SU-DHL-6 (cell line): Measurements from ENCODE around the gene HSFX4.

Source experiments
- H2AFZ ChIP-seq: fragments of 200-600 bp; sonication (generic); 2 replicates; pipeline ENCODE4 v1.6.1; 2014; ENCODE audit warnings: low read depth, mild to moderate bottlenecking, moderate library complexity, mixed read lengths, antibody characterized with exemption, low read length; ENCODE audit not compliant: severe bottlenecking
- H3F3A ChIP-seq: fragments of 200-600 bp; shearing (Covaris generic); 2 replicates; pipeline ENCODE4 v1.6.0; 2016; ENCODE audit warnings: antibody characterized with exemption, mild to moderate bottlenecking; ENCODE audit not compliant: insufficient read depth
- H3K27ac ChIP-seq: fragments of 200-600 bp; sonication (generic); 2 replicates; pipeline ENCODE4 v1.5.1; 2016; ENCODE audit warnings: low read depth, mild to moderate bottlenecking, low read length, moderate library complexity, mixed read lengths
- H3K27me3 ChIP-seq: fragments of 200-600 bp; sonication (generic), shearing (Covaris generic); 2 replicates; pipeline ENCODE4 v1.6.0; 2014; ENCODE audit warnings: mild to moderate bottlenecking, low read length
- H3K36me3 ChIP-seq: fragments of 200-600 bp; sonication (generic); 2 replicates; pipeline ENCODE4 v1.6.1; 2014; ENCODE audit warnings: mild to moderate bottlenecking, low read length, mixed read lengths
- H3K4me2 ChIP-seq: fragments of 300-600, 200-600 bp; shearing (Covaris generic), sonication (generic); 2 replicates; pipeline ENCODE4 v1.6.0; 2014; ENCODE audit warnings: low read length, low read depth, mild to moderate bottlenecking; ENCODE audit not compliant: poor library complexity, severe bottlenecking
- H3K4me3 ChIP-seq: fragments of 200-600 bp; sonication (generic); 2 replicates; pipeline ENCODE4 v1.5.1; 2014; ENCODE audit warnings: antibody characterized with exemption, low read length, mild to moderate bottlenecking, mixed read lengths; ENCODE audit not compliant: insufficient read depth, poor library complexity, severe bottlenecking
- H3K79me2 ChIP-seq: fragments of 200-600 bp; sonication (generic); 2 replicates; pipeline ENCODE4 v1.6.1; 2014; ENCODE audit warnings: mild to moderate bottlenecking, low read length, moderate library complexity; ENCODE audit not compliant: insufficient read depth
- H3K9ac ChIP-seq: fragments of 200-600 bp; sonication (generic); 2 replicates; pipeline ENCODE4 v1.7.0; 2014; ENCODE audit warnings: mild to moderate bottlenecking, low read length
- H3K9me2 ChIP-seq: fragments of 200-600 bp; sonication (generic); replicated peaks from 2 replicates; pipeline ENCODE4 v1.6.1; 2014; ENCODE audit warnings: low read length; ENCODE audit not compliant: insufficient read depth
- H3K9me3 ChIP-seq: fragments of 200-600 bp; sonication (generic); 2 replicates; pipeline ENCODE4 v1.6.1; 2014; ENCODE audit warnings: low read length, mixed read lengths; ENCODE audit not compliant: insufficient read depth
- H4K20me1 ChIP-seq: fragments of 200-600 bp; sonication (generic); 2 replicates; pipeline ENCODE4 v1.6.1; 2014; ENCODE audit warnings: low read depth, mild to moderate bottlenecking, antibody characterized with exemption, low read length, moderate library complexity, mixed read lengths
- EZH2phosphoT487 ChIP-seq: fragments of 200-600 bp; sonication (generic), shearing (Covaris generic); conservative IDR thresholded peaks from 2 replicates; pipeline ENCODE4 v1.6.1; 2018; ENCODE audit warnings: mild to moderate bottlenecking, antibody characterized with exemption, low read length, moderate library complexity, mixed read lengths
- TF ChIP-seq, protein P1 (sequence below): fragments of 200-600 bp; sonication (generic); IDR thresholded peaks from one replicate; pipeline ENCODE4 v1.5.1; 2017; ENCODE audit warnings: antibody characterized with exemption, mild to moderate bottlenecking, low read length, moderate library complexity; ENCODE audit not compliant: insufficient read depth, poor library complexity, severe bottlenecking

HSFX4 gene

GRCh38 chrX:149948016-149948415 lies 18.6 kb downstream of the HSFX4 start:
- Histone ChIP-seq H3K27me3 (no peaks in the 10 kb centered on the region), H3K79me2 (no peaks in the 10 kb centered on the region), H3K27ac (no peak overlapping the region), H3F3A (no peaks in the 10 kb centered on the region), H4K20me1 (no peaks in the 10 kb centered on the region), H3K4me3 (no peak overlapping the region), H3K9ac (no peak overlapping the region), H2AFZ (no peak overlapping the region), H3K4me2 (no peak overlapping the region), H3K36me3 (no peaks in the 10 kb centered on the region), H3K9me2 (no peaks in the 10 kb centered on the region), H3K9me3 (no peaks in the 10 kb centered on the region)
- TF ChIP-seq EZH2phosphoT487: no peak
- TF ChIP-seq, protein P1, sequence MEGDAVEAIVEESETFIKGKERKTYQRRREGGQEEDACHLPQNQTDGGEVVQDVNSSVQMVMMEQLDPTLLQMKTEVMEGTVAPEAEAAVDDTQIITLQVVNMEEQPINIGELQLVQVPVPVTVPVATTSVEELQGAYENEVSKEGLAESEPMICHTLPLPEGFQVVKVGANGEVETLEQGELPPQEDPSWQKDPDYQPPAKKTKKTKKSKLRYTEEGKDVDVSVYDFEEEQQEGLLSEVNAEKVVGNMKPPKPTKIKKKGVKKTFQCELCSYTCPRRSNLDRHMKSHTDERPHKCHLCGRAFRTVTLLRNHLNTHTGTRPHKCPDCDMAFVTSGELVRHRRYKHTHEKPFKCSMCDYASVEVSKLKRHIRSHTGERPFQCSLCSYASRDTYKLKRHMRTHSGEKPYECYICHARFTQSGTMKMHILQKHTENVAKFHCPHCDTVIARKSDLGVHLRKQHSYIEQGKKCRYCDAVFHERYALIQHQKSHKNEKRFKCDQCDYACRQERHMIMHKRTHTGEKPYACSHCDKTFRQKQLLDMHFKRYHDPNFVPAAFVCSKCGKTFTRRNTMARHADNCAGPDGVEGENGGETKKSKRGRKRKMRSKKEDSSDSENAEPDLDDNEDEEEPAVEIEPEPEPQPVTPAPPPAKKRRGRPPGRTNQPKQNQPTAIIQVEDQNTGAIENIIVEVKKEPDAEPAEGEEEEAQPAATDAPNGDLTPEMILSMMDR: no peak

DNA sequence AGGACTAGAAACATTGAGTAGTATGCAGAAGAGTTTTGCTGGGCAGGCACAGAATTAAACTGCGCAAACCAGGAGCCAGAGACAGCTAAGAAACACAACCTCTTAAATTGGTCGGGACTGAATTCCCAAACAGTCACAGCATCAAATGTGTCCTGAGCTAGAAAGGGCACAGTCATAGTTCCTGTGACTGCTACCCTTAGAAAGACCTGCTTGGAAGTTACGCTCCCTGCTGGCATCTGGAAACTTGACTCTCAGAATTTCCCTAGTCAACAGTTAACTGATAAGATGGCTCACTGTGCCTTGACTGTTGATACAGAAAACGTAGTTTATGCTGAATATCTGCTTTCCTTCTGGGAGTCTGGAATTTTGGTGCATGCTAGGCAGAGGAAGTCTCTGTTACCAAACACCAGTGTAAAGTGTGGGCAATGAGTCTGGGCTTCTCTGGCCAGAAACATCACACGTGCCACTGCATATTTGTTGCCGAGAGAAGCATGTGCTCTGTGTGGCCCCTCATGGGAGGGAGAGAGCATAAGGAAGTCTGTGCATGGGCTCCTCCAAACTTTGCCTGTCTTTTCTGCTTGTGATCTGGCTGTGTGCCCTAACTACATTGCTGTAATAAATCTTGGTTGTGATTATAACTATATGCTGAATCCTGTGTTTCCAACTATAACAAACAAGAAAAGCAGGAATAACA lies 20.5 kb downstream of the HSFX4 start:
- no peaks in the 10 kb centered on the region for H3F3A ChIP-seq
- no peaks in the 10 kb centered on the region for H3K79me2 ChIP-seq
- H4K20me1 ChIP-seq: no peaks in the 10 kb centered on the region
- no peaks in the 10 kb centered on the region for H3K9me3 ChIP-seq
- H3K9me2 ChIP-seq: no peaks in the 10 kb centered on the region
- H3K9ac ChIP-seq: no peak overlapping the region
- no peak overlapping the region for H3K4me3 ChIP-seq
- H3K36me3 ChIP-seq: no peaks in the 10 kb centered on the region
- H2AFZ ChIP-seq: no peak overlapping the region
- TF ChIP-seq, protein P1: no peak
- TF ChIP-seq EZH2phosphoT487: no peak
- no peak overlapping the region for H3K27ac ChIP-seq
- no peak overlapping the region for H3K4me2 ChIP-seq
- H3K27me3 ChIP-seq: no peaks in the 10 kb centered on the region

GRCh38 chrX:149950681-149951080 lies 21.3 kb downstream of the HSFX4 start:
- TF ChIP-seq, protein P1: no peak
- TF ChIP-seq EZH2phosphoT487: no peak
- Histone ChIP-seq H3K27ac (no peak overlapping the region), H3K9me2 (no peaks in the 10 kb centered on the region), H3K36me3 (no peaks in the 10 kb centered on the region), H2AFZ (no peak overlapping the region), H3F3A (no peaks in the 10 kb centered on the region), H3K79me2 (no peaks in the 10 kb centered on the region), H3K4me3 (no peak overlapping the region), H3K27me3 (no peaks in the 10 kb centered on the region), H3K9me3 (no peaks in the 10 kb centered on the region), H4K20me1 (no peaks in the 10 kb centered on the region), H3K9ac (no peak overlapping the region), H3K4me2 (no peak overlapping the region)
